ENCODE results near the gene EPHB1.

Gene EPHB1

GRCh38 chr3:134794950-134795745 lies at the start of gene EPHB1:
Gene EPHB1 (plus strand): TSS chr3:134795260.
- peak; percentile 81 for DNase-seq (ENCODE audit: low spot score)

- no peak for DNase-seq (ENCODE audit: low spot score)
Observed at GRCh38 chr3:134748698-134749097, 46.4 kb upstream of the EPHB1 start.

GRCh38 chr3:134749174-134749573 lies 45.9 kb upstream of the EPHB1 start:
- DNase-seq (ENCODE audit: low spot score) = no peak

- no peak for DNase-seq (ENCODE audit: low spot score)
Observed at GRCh38 chr3:134749802-134750553, 45.1 kb upstream of the EPHB1 start.

- no peak for DNase-seq (ENCODE audit: low spot score)
Observed at GRCh38 chr3:134751831-134752230, 43.2 kb upstream of the EPHB1 start.

GRCh38 chr3:134752761-134753461 lies 42.1 kb upstream of the EPHB1 start:
- no peak for DNase-seq (ENCODE audit: low spot score)

- DNase-seq (ENCODE audit: low spot score) = no peak
Observed at GRCh38 chr3:134753999-134754742, 40.9 kb upstream of the EPHB1 start.

GRCh38 chr3:134754768-134755559 lies 40.1 kb upstream of the EPHB1 start:
- DNase-seq (ENCODE audit: low spot score) = peak; percentile 48

GRCh38 chr3:134755821-134756220 lies 39.2 kb upstream of the EPHB1 start:
- no peak for DNase-seq (ENCODE audit: low spot score)

- no peak for DNase-seq (ENCODE audit: low spot score)
Observed at GRCh38 chr3:134757549-134758069, 37.5 kb upstream of the EPHB1 start.

GRCh38 chr3:134761213-134761612 lies 33.8 kb upstream of the EPHB1 start:
- DNase-seq (ENCODE audit: low spot score) = no peak

GRCh38 chr3:134762016-134762415 lies 33.0 kb upstream of the EPHB1 start:
- DNase-seq (ENCODE audit: low spot score) = no peak

GRCh38 chr3:134765468-134765867 lies 29.6 kb upstream of the EPHB1 start:
- no peak for DNase-seq (ENCODE audit: low spot score)

- no peak for DNase-seq (ENCODE audit: low spot score)
Observed at GRCh38 chr3:134766290-134766689, 28.8 kb upstream of the EPHB1 start.

- no peak for DNase-seq (ENCODE audit: low spot score)
Observed at GRCh38 chr3:134768116-134768515, 26.9 kb upstream of the EPHB1 start.

- no peak for DNase-seq (ENCODE audit: low spot score)
Observed at GRCh38 chr3:134768837-134769236, 26.2 kb upstream of the EPHB1 start.

GRCh38 chr3:134769287-134769868 lies 25.7 kb upstream of the EPHB1 start:
- no peak for DNase-seq (ENCODE audit: low spot score)

GRCh38 chr3:134772011-134772410 lies 23.0 kb upstream of the EPHB1 start:
- no peak for DNase-seq (ENCODE audit: low spot score)

GRCh38 chr3:134772591-134772990 lies 22.5 kb upstream of the EPHB1 start:
- DNase-seq (ENCODE audit: low spot score) = no peak

- DNase-seq (ENCODE audit: low spot score) = no peak
Observed at GRCh38 chr3:134775831-134776230, 19.2 kb upstream of the EPHB1 start.

- DNase-seq (ENCODE audit: low spot score) = no peak
Observed at GRCh38 chr3:134776518-134776917, 18.5 kb upstream of the EPHB1 start.

Data from HuH-7 (cell line).